ENCODE results near the gene TENM4. TPM values are rescaled to one million over a fixed set of nuclear protein-coding genes. Genes with fewer than 3 reads are reported as not detected.
"Not testable (repeated sequence)": the region's sequence is repeated elsewhere in the genome, so short reads cannot be mapped to it uniquely, and the experiment has no call there.

TENM4 gene
- total RNA-seq, 2 donors from 2014 or later = 68.2 to 130 TPM

- Histone ChIP-seq H3K9me3 (ENCODE audit: control insufficient read depth, low read length) (peaks cover 5% of the 10 kb centered on the region), H3K4me3 (ENCODE audit: low read length) (no peak overlapping the region), H3K4me1 (ENCODE audit: control insufficient read depth, insufficient read depth, low read length) (peaks cover 16% of the 10 kb centered on the region), H3K9ac (ENCODE audit: extremely low read depth, low read length, poor library complexity, severe bottlenecking) (no peak overlapping the region), H3K27ac (ENCODE audit: low read depth, low read length) (no peak overlapping the region), H3K36me3 (ENCODE audit: control insufficient read depth, insufficient read depth, low read length) (no peaks in the 10 kb centered on the region), H3K27me3 (ENCODE audit: control insufficient read depth, insufficient read depth, low read length, poor library complexity, severe bottlenecking) (no peaks in the 10 kb centered on the region)
- TF ChIP-seq CTCF (conservative IDR thresholded peaks at IDR 0.05) = no peak
- no peak overlapping the region for H3K4me3 Mint-ChIP-seq
- H3K9me3 Mint-ChIP-seq = peaks cover 6% of the 10 kb centered on the region
- H3K4me1 Mint-ChIP-seq = peaks cover 26% of the 10 kb centered on the region
- WGBS, 2 experiments (ENCODE audit: insufficient coverage in 1 of 2, insufficient read length in 1 of 2) = 28 to 58% methylated on average over 3 to 5 of the region's 5 CpGs
- DNase-seq = no peak
- no peak overlapping the region for H3K27ac Mint-ChIP-seq
- H3K36me3 Mint-ChIP-seq (ENCODE audit: low read depth) = peaks cover 13% of the 10 kb centered on the region
- H3K27me3 Mint-ChIP-seq (ENCODE audit: insufficient read depth) = no peaks in the 10 kb centered on the region
These were observed 213.5 kb downstream of the TENM4 start for GRCh38 chr11:79227308-79227707.

- peaks cover 22% of the 10 kb centered on the region for H3K36me3 Mint-ChIP-seq (ENCODE audit: low read depth)
- no peak overlapping the region for H3K9ac ChIP-seq (ENCODE audit: extremely low read depth, low read length, poor library complexity, severe bottlenecking)
- H3K36me3 ChIP-seq (ENCODE audit: control insufficient read depth, insufficient read depth, low read length) = no peaks in the 10 kb centered on the region
- WGBS, 2 experiments (ENCODE audit: insufficient coverage in 1 of 2, insufficient read length in 1 of 2) = 87 to 100% methylated on average over 1 to 4 of the region's 4 CpGs
- peaks cover 16% of the 10 kb centered on the region for H3K4me1 ChIP-seq (ENCODE audit: control insufficient read depth, insufficient read depth, low read length)
- H3K4me1 Mint-ChIP-seq = peaks cover 26% of the 10 kb centered on the region
- H3K27ac ChIP-seq (ENCODE audit: low read depth, low read length) = no peak overlapping the region
- TF ChIP-seq CTCF (conservative IDR thresholded peaks at IDR 0.05) = no peak
- no peak overlapping the region for H3K27ac Mint-ChIP-seq
- H3K9me3 ChIP-seq (ENCODE audit: control insufficient read depth, low read length) = peaks cover 5% of the 10 kb centered on the region
- no peak overlapping the region for H3K4me3 ChIP-seq (ENCODE audit: low read length)
- H3K9me3 Mint-ChIP-seq = peaks cover 6% of the 10 kb centered on the region
- H3K4me3 Mint-ChIP-seq = no peak overlapping the region
- no peaks in the 10 kb centered on the region for H3K27me3 ChIP-seq (ENCODE audit: control insufficient read depth, insufficient read depth, low read length, poor library complexity, severe bottlenecking)
- no peak for DNase-seq
- H3K27me3 Mint-ChIP-seq (ENCODE audit: insufficient read depth) = no peaks in the 10 kb centered on the region
These were observed 214.7 kb downstream of the TENM4 start for GRCh38 chr11:79226126-79226525.

- not testable (repeated sequence) for DNase-seq; H3K27ac ChIP-seq (ENCODE audit: low read depth, low read length); H3K4me3 ChIP-seq (ENCODE audit: low read length); H3K27ac Mint-ChIP-seq; H3K27me3 ChIP-seq (ENCODE audit: control insufficient read depth, insufficient read depth, low read length, poor library complexity, severe bottlenecking); H3K4me3 Mint-ChIP-seq; H3K36me3 ChIP-seq (ENCODE audit: control insufficient read depth, insufficient read depth, low read length); H3K4me1 Mint-ChIP-seq; H3K9me3 Mint-ChIP-seq; H3K27me3 Mint-ChIP-seq (ENCODE audit: insufficient read depth); H3K9ac ChIP-seq (ENCODE audit: extremely low read depth, low read length, poor library complexity, severe bottlenecking); H3K9me3 ChIP-seq (ENCODE audit: control insufficient read depth, low read length); H3K4me1 ChIP-seq (ENCODE audit: control insufficient read depth, insufficient read depth, low read length)
- H3K36me3 Mint-ChIP-seq (ENCODE audit: low read depth) = peaks cover 20% of the 10 kb centered on the region
- 92 to 100% methylated on average over 1 to 5 of the region's 5 CpGs for WGBS, 2 experiments (ENCODE audit: insufficient coverage in 1 of 2, insufficient read length in 1 of 2)
These were observed 218.7 kb downstream of the TENM4 start for GRCh38 chr11:79222163-79222562.

Data from endodermal cell (in vitro differentiated cells).